IMR-90 (cell line): ENCODE results near the gene C16orf86.

Source experiments
- CEBPB ChIP-seq: IDR thresholded peaks from 2 replicates; pipeline ENCODE4 v1.6.1; 2012; ENCODE audit warnings: low read depth, low read length, improper control_type of control experiment
- CHD1 ChIP-seq: IDR thresholded peaks from 2 replicates; pipeline ENCODE4 v1.6.1; 2012; ENCODE audit warnings: low read depth, low read length, improper control_type of control experiment
- FOS ChIP-seq: fragments of 150-350 bp; IDR thresholded peaks from 2 replicates; pipeline ENCODE4 v1.6.1; 2016; ENCODE audit warnings: low read depth, low read length
- MAFK ChIP-seq: IDR thresholded peaks from 2 replicates; pipeline ENCODE4 v1.6.1; 2012; ENCODE audit warnings: low read depth, low read length, improper control_type of control experiment
- MAZ ChIP-seq: IDR thresholded peaks from 2 replicates; pipeline ENCODE4 v1.6.1; 2012; ENCODE audit warnings: low read depth, mild to moderate bottlenecking, low read length, improper control_type of control experiment, moderate library complexity, borderline replicate concordance
- MXI1 ChIP-seq: IDR thresholded peaks from 2 replicates; pipeline ENCODE4 v1.6.1; 2012; ENCODE audit warnings: low read depth, mild to moderate bottlenecking, low read length, moderate library complexity, borderline replicate concordance
- POLR2A ChIP-seq: IDR thresholded peaks from 2 replicates; pipeline ENCODE4 v1.6.1; 2012; ENCODE audit warnings: mild to moderate bottlenecking, low read depth, low read length
- RAD21 ChIP-seq: IDR thresholded peaks from 2 replicates; pipeline ENCODE4 v1.6.1; 2012; ENCODE audit warnings: low read length, improper control_type of control experiment
- RCOR1 ChIP-seq: IDR thresholded peaks from 2 replicates; pipeline ENCODE4 v1.6.1; 2012; ENCODE audit warnings: mild to moderate bottlenecking, low read length, improper control_type of control experiment; ENCODE audit not compliant: insufficient replicate concordance
- SMC3 ChIP-seq: fragments of 150-350 bp; IDR thresholded peaks from 2 replicates; pipeline ENCODE4 v1.6.1; 2016; ENCODE audit warnings: low read depth, mild to moderate bottlenecking, antibody characterized with exemption, low read length, moderate library complexity
- TF ChIP-seq, protein P1 (sequence below): conservative IDR thresholded peaks from 2 replicates; pipeline ENCODE4 v1.5.1; 2012; ENCODE audit warnings: mild to moderate bottlenecking, low read depth, low read length, improper control_type of control experiment
- TF ChIP-seq, protein P2 (sequence below): fragments of 150-350 bp; IDR thresholded peaks from 2 replicates; pipeline ENCODE4 v1.6.1; 2017; ENCODE audit warnings: mild to moderate bottlenecking, antibody characterized with exemption, low read length, low read depth

DNA sequence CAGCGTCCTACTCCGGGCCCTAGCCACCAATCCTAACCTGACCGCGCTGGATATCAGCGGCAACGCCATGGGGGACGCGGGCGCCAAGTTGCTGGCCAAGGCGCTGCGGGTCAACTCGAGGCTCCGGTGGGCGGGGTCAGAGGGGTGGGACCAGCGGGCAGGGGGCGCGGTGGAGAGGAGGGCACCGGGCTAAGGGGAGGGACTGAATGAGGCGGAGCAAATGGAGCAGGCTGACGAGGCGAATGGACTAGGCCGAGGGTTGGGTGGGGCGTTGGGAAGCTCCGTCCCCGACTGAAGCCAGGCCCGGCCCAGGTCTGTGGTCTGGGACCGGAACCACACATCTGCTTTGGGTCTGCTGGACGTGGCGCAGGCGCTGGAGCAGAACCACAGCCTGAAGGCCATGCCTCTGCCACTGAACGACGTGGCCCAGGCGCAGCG lies 17.1 kb upstream of the C16orf86 start:
- TF ChIP-seq MAFK (no peak), RCOR1 (no peak), POLR2A (no peak), CEBPB (no peak), MAZ (no peak), RAD21 (no peak), MXI1 (no peak), SMC3 (no peak), FOS (no peak), CHD1 (no peak)
- TF ChIP-seq, protein P1, sequence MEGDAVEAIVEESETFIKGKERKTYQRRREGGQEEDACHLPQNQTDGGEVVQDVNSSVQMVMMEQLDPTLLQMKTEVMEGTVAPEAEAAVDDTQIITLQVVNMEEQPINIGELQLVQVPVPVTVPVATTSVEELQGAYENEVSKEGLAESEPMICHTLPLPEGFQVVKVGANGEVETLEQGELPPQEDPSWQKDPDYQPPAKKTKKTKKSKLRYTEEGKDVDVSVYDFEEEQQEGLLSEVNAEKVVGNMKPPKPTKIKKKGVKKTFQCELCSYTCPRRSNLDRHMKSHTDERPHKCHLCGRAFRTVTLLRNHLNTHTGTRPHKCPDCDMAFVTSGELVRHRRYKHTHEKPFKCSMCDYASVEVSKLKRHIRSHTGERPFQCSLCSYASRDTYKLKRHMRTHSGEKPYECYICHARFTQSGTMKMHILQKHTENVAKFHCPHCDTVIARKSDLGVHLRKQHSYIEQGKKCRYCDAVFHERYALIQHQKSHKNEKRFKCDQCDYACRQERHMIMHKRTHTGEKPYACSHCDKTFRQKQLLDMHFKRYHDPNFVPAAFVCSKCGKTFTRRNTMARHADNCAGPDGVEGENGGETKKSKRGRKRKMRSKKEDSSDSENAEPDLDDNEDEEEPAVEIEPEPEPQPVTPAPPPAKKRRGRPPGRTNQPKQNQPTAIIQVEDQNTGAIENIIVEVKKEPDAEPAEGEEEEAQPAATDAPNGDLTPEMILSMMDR: no peak
- TF ChIP-seq, protein P2, sequence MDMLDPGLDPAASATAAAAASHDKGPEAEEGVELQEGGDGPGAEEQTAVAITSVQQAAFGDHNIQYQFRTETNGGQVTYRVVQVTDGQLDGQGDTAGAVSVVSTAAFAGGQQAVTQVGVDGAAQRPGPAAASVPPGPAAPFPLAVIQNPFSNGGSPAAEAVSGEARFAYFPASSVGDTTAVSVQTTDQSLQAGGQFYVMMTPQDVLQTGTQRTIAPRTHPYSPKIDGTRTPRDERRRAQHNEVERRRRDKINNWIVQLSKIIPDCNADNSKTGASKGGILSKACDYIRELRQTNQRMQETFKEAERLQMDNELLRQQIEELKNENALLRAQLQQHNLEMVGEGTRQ: no peak
